ENCODE data around the gene AMD1. TPM values are rescaled to one million over a fixed set of nuclear protein-coding genes. Genes with fewer than 3 reads are reported as not detected.

The AMD1 gene
- total and polyA plus RNA-seq, 12 donors: 15.4 to 64.1 (median 43.5) TPM

GRCh38 chr6:110944681-110945151 is 70.1 kb downstream of the AMD1 start:
- 67 to 96% (median 90%) methylated on average over 1 of the region's 1 CpG for WGBS, 4 donors
- DNase-seq: no peak
- H3K27me3 ChIP-seq: no peaks in the 10 kb centered on the region
- intact Hi-C loops (cut with DNase I): loop anchor here (5.0 kb wide), 2 partner anchors 257 to 417 kb away; no protein-coding TSS in a partner anchor
- no peaks in the 10 kb centered on the region for H3K36me3 ChIP-seq (replicated peaks in 1 of 2)
- no peaks in the 10 kb centered on the region for H3K4me1 ChIP-seq (replicated peaks in 1 of 2)
- no peak overlapping the region for H3K27ac ChIP-seq
- no peak overlapping the region for H3K4me3 ChIP-seq
- H3K9me3 ChIP-seq (replicated peaks in 1 of 3): no peaks in the 10 kb centered on the region
- no peak for TF ChIP-seq CTCF (IDR thresholded peaks at IDR 0.05)
- no peak for TF ChIP-seq POLR2A (IDR thresholded peaks at IDR 0.05)

Small RNA genes within 50 kb of the gene (small RNA-seq; reads per million reads assigned to genes)
- gene RNU6-1115P: 0 reads per million in 2 donors
- gene SNORA40C: 0 reads per million in 2 donors

Other genes with a start within 250 kb of the AMD1 start
- gene CDK19, start 59.3 kb upstream of the AMD1 start, total RNA-seq: 10 to 100 TPM in 3 of 9 donors, 1 to 10 TPM in 6; 5.4 to 59.1 (median 8.2) TPM
- gene CDK19, start 59.3 kb upstream of the AMD1 start, polyA plus RNA-seq: 1 to 10 TPM; 3.5 to 5.6 (median 4.5) TPM
- 10 to 100 TPM; 48.3 to 95.3 (median 70.2) TPM for gene GTF3C6, start 83.9 kb downstream of the AMD1 start, total RNA-seq
- 100 to 1,000 TPM in 1 of 3 donors, 10 to 100 TPM in 2; 74.7 to 133 (median 87.2) TPM for gene GTF3C6, start 83.9 kb downstream of the AMD1 start, polyA plus RNA-seq
- 10 to 100 TPM; 12.8 to 32.1 (median 24.8) TPM for gene RPF2, start 107.3 kb downstream of the AMD1 start, total RNA-seq
- gene RPF2, start 107.3 kb downstream of the AMD1 start, polyA plus RNA-seq: 10 to 100 TPM; 33.1 to 63.3 (median 38.5) TPM
- 10 to 100 TPM; 13.8 to 97.0 (median 28.2) TPM for gene SLC16A10, start 212.7 kb downstream of the AMD1 start, total RNA-seq
- gene SLC16A10, start 212.7 kb downstream of the AMD1 start, polyA plus RNA-seq: 1 to 10 TPM; 4.6 to 8.2 (median 4.9) TPM